Esophagus squamous epithelium (tissue), 5 donors: ENCODE data around the gene EDC3. TPM values are rescaled to one million over a fixed set of nuclear protein-coding genes. Genes with fewer than 3 reads are reported as not detected.
A peak's percentile ranks its signal among the peaks of the same experiment; 100 is the strongest.

Experiments used
- DNase-seq: peaks from one replicate; lab custom pipeline; 2025; lab: John Stamatoyannopoulos, UW
- H3K27ac ChIP-seq, 4 donors: fragments of 200-600 bp; sonication (generic); one replicate each; pipeline ENCODE4 v1.5.1; 2016 to 2019; ENCODE audit warnings: mild to moderate bottlenecking in 1 of 4
- H3K27me3 ChIP-seq, 4 donors: fragments of 200-600 bp; sonication (generic); 1 replicate in 3 of 4; 2 replicates in 1 of 4; pipeline versions ENCODE4 v1.5.1 to v1.6.0; 2017 to 2021; ENCODE audit warnings: antibody characterized with exemption in 1 of 4
- H3K36me3 ChIP-seq, 3 donors: fragments of 200-600 bp; sonication (generic); one replicate each; pipeline ENCODE4 v1.5.1; 2016 to 2019
- H3K4me1 ChIP-seq, 3 donors: fragments of 200-600 bp; sonication (generic); one replicate each; pipeline ENCODE4 v1.5.1; 2017 to 2019
- H3K4me3 ChIP-seq, 4 donors: fragments of 200-600 bp; sonication (generic); 1 replicate in 3 of 4; 2 replicates in 1 of 4; pipeline ENCODE4 v1.5.1; 2016 to 2019; ENCODE audit warnings: mild to moderate bottlenecking in 2 of 4, moderate library complexity in 1 of 4
- H3K9me3 ChIP-seq, 3 donors: fragments of 200-600 bp; sonication (generic); one replicate each; pipeline ENCODE4 v1.5.1; 2016 to 2019
- POLR2A ChIP-seq, 4 donors: fragments of 450-650 bp; IDR thresholded peaks; one replicate each; pipeline ENCODE4 v1.6.1; 2017; ENCODE audit warnings: antibody characterized with exemption in 4 of 4, mild to moderate bottlenecking in 4 of 4, moderate library complexity in 3 of 4
- WGBS, 2 donors: methylation state at CpG; one replicate each; pipeline ENCODE4 v1.1.5; 2018; 5-methylcytosine and 5-hydroxymethylcytosine counted together
- intact Hi-C: fragments of 100-400 bp; cut with DNase I; formaldehyde crosslinking; loops from one replicate; pipeline ENCODE4 v1.15.0; 2022
- total RNA-seq, 4 donors: library from RNA; depleted of rRNA; stranded (reverse); fragments of >200 nt; gene quantifications; one replicate each; pipeline ENCODE4 v1.1.0, GENCODE V29; 2016
- TF ChIP-seq, protein P1 (sequence below), 6 experiments: fragments of 450-650 bp in 4 of 6; fragments of 200-600 bp in 2 of 6; sonication (generic) in 2 of 6; IDR thresholded peaks; one replicate each; pipeline ENCODE4 v1.5.1; 2016 to 2019; ENCODE audit warnings: antibody characterized with exemption in 6 of 6, mild to moderate bottlenecking in 4 of 6, moderate library complexity in 4 of 6
- donor health status: DM: yes; HTN: yes; CAD: no.

The EDC3 gene
- total RNA-seq, 4 donors from 2014 or later, result 10.0 to 17.4 (median 13.2) TPM

DNA sequence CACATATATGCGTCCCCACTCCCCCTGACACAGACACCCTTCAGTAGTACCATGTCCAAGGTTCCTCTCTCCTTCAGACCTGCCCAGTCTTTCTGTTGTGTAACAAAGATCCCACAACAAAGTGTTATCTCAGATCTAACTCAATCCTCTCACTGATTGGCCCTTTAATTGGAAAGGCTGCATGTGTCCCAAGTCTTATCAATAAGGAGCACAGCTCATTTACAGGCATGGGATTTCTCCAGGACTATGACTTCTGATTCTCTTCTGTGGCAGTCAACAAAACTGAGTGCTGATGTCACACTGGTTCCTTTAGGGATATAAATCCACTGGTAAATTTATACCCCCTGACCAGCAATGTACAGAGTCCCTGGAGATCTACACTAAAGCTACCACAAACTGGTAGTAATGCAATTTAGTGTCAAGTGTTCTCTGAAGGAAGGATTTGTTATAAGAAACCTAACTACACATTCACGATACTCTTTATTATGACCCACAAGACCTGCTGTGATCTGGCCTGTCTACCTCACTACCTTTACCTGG lies 52.1 kb downstream of the EDC3 start:
- TF ChIP-seq, protein P1, sequence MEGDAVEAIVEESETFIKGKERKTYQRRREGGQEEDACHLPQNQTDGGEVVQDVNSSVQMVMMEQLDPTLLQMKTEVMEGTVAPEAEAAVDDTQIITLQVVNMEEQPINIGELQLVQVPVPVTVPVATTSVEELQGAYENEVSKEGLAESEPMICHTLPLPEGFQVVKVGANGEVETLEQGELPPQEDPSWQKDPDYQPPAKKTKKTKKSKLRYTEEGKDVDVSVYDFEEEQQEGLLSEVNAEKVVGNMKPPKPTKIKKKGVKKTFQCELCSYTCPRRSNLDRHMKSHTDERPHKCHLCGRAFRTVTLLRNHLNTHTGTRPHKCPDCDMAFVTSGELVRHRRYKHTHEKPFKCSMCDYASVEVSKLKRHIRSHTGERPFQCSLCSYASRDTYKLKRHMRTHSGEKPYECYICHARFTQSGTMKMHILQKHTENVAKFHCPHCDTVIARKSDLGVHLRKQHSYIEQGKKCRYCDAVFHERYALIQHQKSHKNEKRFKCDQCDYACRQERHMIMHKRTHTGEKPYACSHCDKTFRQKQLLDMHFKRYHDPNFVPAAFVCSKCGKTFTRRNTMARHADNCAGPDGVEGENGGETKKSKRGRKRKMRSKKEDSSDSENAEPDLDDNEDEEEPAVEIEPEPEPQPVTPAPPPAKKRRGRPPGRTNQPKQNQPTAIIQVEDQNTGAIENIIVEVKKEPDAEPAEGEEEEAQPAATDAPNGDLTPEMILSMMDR (IDR thresholded peaks at IDR 0.05), result no peak
- no peak for TF ChIP-seq POLR2A (IDR thresholded peaks at IDR 0.05)
- 88 to 95% methylated on average over 2 of the region's 2 CpGs for WGBS, 2 donors
- H3K9me3 ChIP-seq, result no peaks in the 10 kb centered on the region
- no peak for DNase-seq
- intact Hi-C loops, result no loop called here
- peak overlapping the region; percentile 66 to 77 (median 73) for H3K27ac ChIP-seq
- H3K4me1 ChIP-seq, result peaks cover 16 to 47% (median 20%) of the 10 kb centered on the region in 3 donors
- H3K27me3 ChIP-seq, result no peaks in the 10 kb centered on the region
- peaks cover 0 to 30% (median 8%) of the 10 kb centered on the region in 3 donors for H3K36me3 ChIP-seq
- H3K4me3 ChIP-seq, result no peak overlapping the region

DNA sequence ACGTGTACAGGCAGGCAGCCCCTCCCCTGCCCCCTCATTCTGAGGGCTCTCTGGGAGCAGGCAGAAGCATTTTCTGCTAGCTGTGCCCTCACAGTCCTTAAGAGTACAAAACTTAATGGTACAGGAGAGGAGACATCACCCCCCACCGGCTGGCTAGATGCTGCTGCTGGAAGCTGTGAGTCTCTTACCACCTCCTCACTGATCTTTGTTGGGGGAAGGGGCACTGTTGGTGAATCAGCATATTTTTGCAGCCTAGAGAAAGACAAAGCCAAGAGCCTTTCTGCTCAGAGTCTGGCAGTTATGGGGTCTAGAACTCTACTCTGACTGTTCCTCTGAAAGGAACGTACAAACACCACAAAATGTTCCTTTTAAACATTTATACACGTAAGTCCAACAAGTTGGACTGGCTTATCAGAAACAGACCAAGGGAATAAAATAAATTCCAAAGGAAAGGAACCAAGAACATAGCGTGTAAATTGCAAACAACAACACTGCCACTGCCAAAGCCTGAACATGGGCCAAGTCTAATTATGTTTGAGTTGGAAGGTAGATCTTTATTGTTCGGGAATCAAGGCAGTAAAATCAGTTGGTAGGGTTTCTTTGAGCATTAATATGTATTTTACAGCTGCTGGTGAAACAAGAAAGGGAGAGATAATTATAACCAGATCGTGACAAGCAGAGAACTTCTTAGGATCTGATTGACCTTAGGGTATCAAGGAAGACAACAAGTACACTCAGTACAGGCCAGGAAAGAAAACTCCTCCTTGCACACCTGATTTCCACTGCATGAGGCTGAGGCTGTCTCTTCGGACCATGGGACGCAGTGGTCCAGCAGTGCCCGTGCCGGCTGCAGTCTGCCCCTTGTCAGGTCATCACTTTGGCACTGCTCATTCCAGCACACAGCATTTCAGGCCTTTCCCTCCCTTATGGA lies 52.8 kb downstream of the EDC3 start:
- no peak for DNase-seq
- Histone ChIP-seq H3K27ac (peak overlapping the region; percentile 66 to 77 (median 73)), H3K9me3 (no peaks in the 10 kb centered on the region), H3K4me1 (peaks cover 16 to 47% (median 20%) of the 10 kb centered on the region in 3 donors), H3K27me3 (no peaks in the 10 kb centered on the region), H3K36me3 (peaks cover 0 to 38% (median 8%) of the 10 kb centered on the region in 3 donors), H3K4me3 (peak overlapping the region in 1 of 4 donors; percentile 6)
- WGBS, 2 donors, result 36 to 47% methylated on average over 11 of the region's 11 CpGs
- intact Hi-C loops, result no loop called here
- TF ChIP-seq POLR2A (IDR thresholded peaks at IDR 0.05), result no peak
- TF ChIP-seq, protein P1 (IDR thresholded peaks at IDR 0.05), result no peak

DNA sequence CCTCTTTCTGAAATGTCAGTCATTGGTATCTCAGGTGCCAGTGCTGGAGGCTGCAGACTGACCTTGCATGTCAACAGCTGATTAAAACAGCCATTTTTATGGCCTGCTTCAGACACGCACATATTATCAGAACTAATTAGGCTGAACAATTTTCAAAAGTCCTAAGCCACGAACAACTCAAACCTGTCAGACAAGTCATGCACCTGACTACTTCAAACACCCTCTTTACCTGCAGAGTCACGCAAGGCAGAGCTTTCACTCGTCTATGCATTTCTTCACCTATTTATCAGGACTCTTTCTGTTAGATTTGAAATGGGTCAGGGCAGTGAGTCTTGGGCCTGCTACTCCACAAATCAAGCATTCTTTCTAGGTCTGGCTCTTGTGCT lies 53.5 kb downstream of the EDC3 start:
- H3K27me3 ChIP-seq, result no peaks in the 10 kb centered on the region
- H3K36me3 ChIP-seq, result peaks cover 0 to 40% (median 8%) of the 10 kb centered on the region in 3 donors
- H3K9me3 ChIP-seq, result no peaks in the 10 kb centered on the region
- WGBS, 2 donors, result 44 to 48% methylated on average over 4 of the region's 4 CpGs
- TF ChIP-seq, protein P1 (IDR thresholded peaks at IDR 0.05), result no peak
- no peak for TF ChIP-seq POLR2A (IDR thresholded peaks at IDR 0.05)
- peaks cover 16 to 47% (median 20%) of the 10 kb centered on the region in 3 donors for H3K4me1 ChIP-seq
- DNase-seq, result no peak
- peak overlapping the region; percentile 66 to 77 (median 73) for H3K27ac ChIP-seq
- intact Hi-C loops, result no loop called here
- peak overlapping the region in 1 of 4 donors; percentile 6 for H3K4me3 ChIP-seq

DNA sequence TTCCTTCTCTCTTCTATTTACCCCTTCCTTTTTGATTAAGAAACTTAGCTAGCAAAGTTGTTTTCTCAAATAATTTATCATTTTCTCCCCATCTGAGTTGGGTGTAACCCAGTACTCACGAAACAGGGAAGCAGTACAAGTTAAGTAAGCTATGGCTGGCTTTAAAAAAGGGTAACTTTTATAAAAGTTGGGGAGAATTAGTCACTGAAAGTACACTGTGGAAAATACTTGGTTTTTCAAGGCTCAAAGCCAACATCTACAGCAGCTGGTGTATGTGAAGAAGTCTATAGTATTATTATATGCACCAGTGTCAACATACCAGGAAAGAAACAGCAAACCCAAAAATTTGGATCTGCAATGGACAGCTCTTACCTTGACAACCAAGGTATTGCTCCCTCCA lies 54.7 kb downstream of the EDC3 start:
- no peak for DNase-seq
- H3K4me1 ChIP-seq, result peaks cover 16 to 47% (median 20%) of the 10 kb centered on the region in 3 donors
- no peaks in the 10 kb centered on the region for H3K27me3 ChIP-seq
- H3K9me3 ChIP-seq, result no peaks in the 10 kb centered on the region
- intact Hi-C loops, result no loop called here
- peaks cover 0 to 51% (median 14%) of the 10 kb centered on the region in 3 donors for H3K36me3 ChIP-seq
- WGBS, 2 donors, result 40 to 63% methylated on average over 1 of the region's 1 CpG
- peak overlapping the region in 2 of 4 donors; percentile 74 to 77 for H3K27ac ChIP-seq
- H3K4me3 ChIP-seq, result no peak overlapping the region
- TF ChIP-seq POLR2A (IDR thresholded peaks at IDR 0.05), result no peak
- TF ChIP-seq, protein P1 (IDR thresholded peaks at IDR 0.05), result no peak

DNA sequence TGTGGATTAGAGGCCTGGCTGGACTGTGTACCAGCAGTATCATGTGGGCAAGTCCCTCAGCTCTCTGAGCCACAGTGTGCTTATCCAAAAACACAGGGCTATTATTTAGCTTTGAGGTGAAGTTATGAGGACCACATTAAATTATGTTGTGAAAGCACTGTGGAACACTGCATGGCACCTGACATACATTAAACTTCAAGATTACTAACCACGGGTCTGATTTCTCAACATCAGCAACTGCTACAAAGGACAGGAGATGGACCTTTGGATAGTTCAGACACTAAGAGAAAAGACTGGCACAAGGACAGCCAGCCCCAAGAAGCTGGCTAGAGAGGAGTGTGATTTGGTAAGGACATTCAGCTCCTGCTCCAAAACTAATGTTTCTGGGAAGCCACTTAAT lies 58.8 kb downstream of the EDC3 start:
- WGBS, 2 donors, result 69 to 80% methylated on average over 1 of the region's 1 CpG
- TF ChIP-seq, protein P1 (IDR thresholded peaks at IDR 0.05), result no peak
- no peak for TF ChIP-seq POLR2A (IDR thresholded peaks at IDR 0.05)
- Histone ChIP-seq H3K9me3 (no peaks in the 10 kb centered on the region), H3K27me3 (no peaks in the 10 kb centered on the region), H3K27ac (no peak overlapping the region), H3K36me3 (peaks cover 11 to 93% (median 30%) of the 10 kb centered on the region in 3 donors), H3K4me3 (no peak overlapping the region), H3K4me1 (peaks cover under 1 to 23% (median 1%) of the 10 kb centered on the region in 3 donors)
- intact Hi-C loops, result loop anchor here (5.0 kb wide), 1 partner anchor 130 kb away; no protein-coding TSS in a partner anchor
- no peak for DNase-seq
